Parathyroid adenoma (tissue), 2 donors: Measurements from ENCODE around the gene ALOX5AP.

Experiments used
- H2AFZ ChIP-seq: fragments of 300-600 bp; sonication (generic); one replicate; pipeline ENCODE4 v1.7.0; 2017; ENCODE audit warnings: antibody characterized with exemption, mild to moderate bottlenecking
- H3K27ac ChIP-seq: fragments of 300-600 bp; sonication (generic); one replicate; pipeline ENCODE4 v1.7.0; 2017
- H3K27me3 ChIP-seq: fragments of 300-600 bp; sonication (generic); one replicate; pipeline ENCODE4 v1.7.0; 2017; ENCODE audit warnings: low read length; ENCODE audit not compliant: control insufficient read depth, insufficient read depth
- H3K36me3 ChIP-seq: fragments of 300-600 bp; sonication (generic); one replicate; pipeline ENCODE4 v1.7.0; 2017; ENCODE audit warnings: low read length; ENCODE audit not compliant: control insufficient read depth, insufficient read depth
- H3K4me1 ChIP-seq: fragments of 300-600 bp; sonication (generic); one replicate; pipeline ENCODE4 v1.7.0; 2017; ENCODE audit warnings: control low read depth
- H3K4me2 ChIP-seq: fragments of 300-600 bp; sonication (generic); one replicate; pipeline ENCODE4 v1.7.0; 2017; ENCODE audit warnings: low read length
- H3K4me3 ChIP-seq: fragments of 300-600 bp; sonication (generic); one replicate; pipeline ENCODE4 v1.7.0; 2017; ENCODE audit warnings: low read depth, low read length
- H3K79me2 ChIP-seq: fragments of 300-600 bp; sonication (generic); one replicate; pipeline ENCODE4 v1.7.0; 2017; ENCODE audit warnings: control low read depth
- H3K9ac ChIP-seq: fragments of 300-600 bp; sonication (generic); one replicate; pipeline ENCODE4 v1.7.0; 2017; ENCODE audit warnings: mild to moderate bottlenecking
- H3K9me3 ChIP-seq: fragments of 300-600 bp; sonication (generic); one replicate; pipeline ENCODE4 v1.7.0; 2017; ENCODE audit warnings: low read length; ENCODE audit not compliant: control insufficient read depth
- CTCF ChIP-seq: fragments of 300-600 bp; sonication (generic); IDR thresholded peaks from one replicate; pipeline ENCODE4 v1.7.0; 2017; ENCODE audit warnings: antibody characterized with exemption, mild to moderate bottlenecking
- donor health status: primary hyperparathyroidism.

Gene ALOX5AP

DNA sequence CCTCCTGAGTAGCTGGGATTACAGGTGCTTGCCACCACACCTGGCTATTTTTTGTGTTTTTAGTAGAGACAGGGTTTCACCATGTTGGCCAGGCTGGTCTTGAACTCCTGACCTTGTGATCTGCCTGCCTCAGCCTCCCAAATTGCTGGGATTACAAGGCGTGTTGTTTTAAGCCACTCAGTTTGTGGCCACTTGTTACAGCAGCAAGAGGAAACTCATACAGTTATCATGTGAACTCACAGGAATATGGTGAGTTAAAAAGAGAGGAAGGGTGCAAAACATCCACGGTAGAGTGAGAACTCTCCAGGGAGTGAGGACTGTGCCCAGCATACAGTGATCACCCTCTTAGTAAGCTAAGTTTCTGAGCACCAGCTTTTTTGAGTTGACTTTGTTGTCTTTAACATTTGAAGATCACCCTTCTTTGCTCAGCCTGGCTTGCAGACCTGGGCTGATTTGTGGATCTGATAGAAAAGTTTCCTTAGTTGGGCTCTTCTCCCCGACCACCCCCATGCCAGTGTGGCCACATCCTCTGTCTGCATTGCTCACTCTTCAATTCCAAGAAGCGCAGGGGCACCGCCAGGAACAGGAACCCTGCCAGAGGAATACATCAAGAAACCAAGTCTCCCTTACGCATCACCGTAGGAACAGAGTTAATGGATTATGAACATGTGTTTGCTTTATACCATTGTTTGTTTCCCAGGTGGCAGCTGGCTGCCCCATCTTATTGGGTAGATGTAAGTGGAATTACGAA lies 16.0 kb downstream of the ALOX5AP start:
- no peaks in the 10 kb centered on the region for H3K9me3 ChIP-seq
- H3K9ac ChIP-seq, result no peak overlapping the region
- H3K79me2 ChIP-seq, result no peaks in the 10 kb centered on the region
- no peak overlapping the region for H3K27ac ChIP-seq
- H3K36me3 ChIP-seq, result no peaks in the 10 kb centered on the region
- no peak overlapping the region for H2AFZ ChIP-seq
- H3K4me1 ChIP-seq, result peaks cover 12% of the 10 kb centered on the region
- H3K4me2 ChIP-seq, result no peak overlapping the region
- H3K4me3 ChIP-seq, result no peak overlapping the region
- no peak for TF ChIP-seq CTCF
- no peaks in the 10 kb centered on the region for H3K27me3 ChIP-seq

- H3K9ac ChIP-seq, result no peak overlapping the region
- no peak for TF ChIP-seq CTCF
- no peak overlapping the region for H3K27ac ChIP-seq
Measured at GRCh38 chr13:30752201-30752797, 17.0 kb downstream of the ALOX5AP start.

GRCh38 chr13:30753030-30753616 lies 17.8 kb downstream of the ALOX5AP start:
- Histone ChIP-seq H3K4me3 (no peak overlapping the region), H2AFZ (no peak overlapping the region), H3K4me1 (peaks cover 9% of the 10 kb centered on the region), H3K4me2 (no peak overlapping the region), H3K9ac (no peak overlapping the region), H3K36me3 (no peaks in the 10 kb centered on the region), H3K9me3 (no peaks in the 10 kb centered on the region), H3K27me3 (no peaks in the 10 kb centered on the region), H3K27ac (no peak overlapping the region), H3K79me2 (no peaks in the 10 kb centered on the region)
- TF ChIP-seq CTCF, result no peak

More at GRCh38 chr13:30752201-30752797, 17.0 kb downstream of the ALOX5AP start:
- Histone ChIP-seq H3K79me2 (no peaks in the 10 kb centered on the region), H3K9me3 (no peaks in the 10 kb centered on the region), H3K4me2 (no peak overlapping the region), H2AFZ (no peak overlapping the region), H3K36me3 (no peaks in the 10 kb centered on the region), H3K4me1 (peaks cover 9% of the 10 kb centered on the region), H3K4me3 (no peak overlapping the region), H3K27me3 (no peaks in the 10 kb centered on the region)

GRCh38 chr13:30755678-30756077 lies 20.3 kb downstream of the ALOX5AP start:
- H2AFZ ChIP-seq, result peak overlapping the region; percentile 46
- no peak for TF ChIP-seq CTCF

More at GRCh38 chr13:30755678-30756077, 20.3 kb downstream of the ALOX5AP start:
- no peaks in the 10 kb centered on the region for H3K79me2 ChIP-seq
- H3K27ac ChIP-seq, result no peak overlapping the region
- H3K4me3 ChIP-seq, result peak overlapping the region; percentile 24
- peak overlapping the region; percentile 6 for H3K4me2 ChIP-seq
- H3K27me3 ChIP-seq, result no peaks in the 10 kb centered on the region
- no peaks in the 10 kb centered on the region for H3K36me3 ChIP-seq
- peaks cover 9% of the 10 kb centered on the region for H3K4me1 ChIP-seq
- no peak overlapping the region for H3K9ac ChIP-seq
- no peaks in the 10 kb centered on the region for H3K9me3 ChIP-seq
